Mucosa of stomach (tissue), 1 donor: ENCODE measurements around the gene PANK4.
A peak's percentile ranks its signal among the peaks of the same experiment; 100 is the strongest.
"Not testable (repeated sequence)": the region's sequence is repeated elsewhere in the genome, so short reads cannot be mapped to it uniquely, and the experiment has no call there.

Experiments
- H3K27me3 ChIP-seq: one replicate; pipeline ENCODE4 v1.7.0; 2013; ENCODE audit warnings: mild to moderate bottlenecking, low read length; ENCODE audit not compliant: control insufficient read depth, insufficient read depth
- H3K36me3 ChIP-seq: one replicate; pipeline ENCODE4 v1.7.0; 2013; ENCODE audit warnings: low read length; ENCODE audit not compliant: control insufficient read depth, insufficient read depth
- H3K4me1 ChIP-seq: one replicate; pipeline ENCODE4 v1.7.0; 2013; ENCODE audit warnings: mild to moderate bottlenecking, low read length; ENCODE audit not compliant: control insufficient read depth, insufficient read depth
- H3K4me3 ChIP-seq: one replicate; pipeline ENCODE4 v1.7.0; 2013; ENCODE audit warnings: low read length
- H3K9ac ChIP-seq: one replicate; pipeline ENCODE4 v1.7.0; 2013; ENCODE audit warnings: mild to moderate bottlenecking, low read length, moderate library complexity
- H3K9me3 ChIP-seq: one replicate; pipeline ENCODE4 v1.7.0; 2013; ENCODE audit warnings: mild to moderate bottlenecking, low read length, moderate library complexity; ENCODE audit not compliant: control insufficient read depth
- donor health status: Pancreatic carcinoma.

The PANK4 gene

DNA sequence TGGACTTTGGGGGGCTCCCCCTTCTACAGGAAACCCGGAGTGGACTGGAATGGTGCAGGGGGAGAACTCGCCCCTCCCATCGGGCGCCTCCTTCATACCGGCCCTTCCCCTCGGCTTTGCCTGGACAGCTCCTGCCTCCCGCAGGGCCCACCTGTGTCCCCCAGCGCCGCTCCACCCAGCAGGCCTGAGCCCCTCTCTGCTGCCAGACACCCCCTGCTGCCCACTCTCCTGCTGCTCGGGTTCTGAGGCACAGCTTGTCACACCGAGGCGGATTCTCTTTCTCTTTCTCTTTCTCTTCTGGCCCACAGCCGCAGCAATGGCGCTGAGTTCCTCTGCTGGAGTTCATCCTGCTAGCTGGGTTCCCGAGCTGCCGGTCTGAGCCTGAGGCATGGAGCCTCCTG is 29.9 kb upstream of the PANK4 start, which contains the start of gene TNFRSF14:
Gene TNFRSF14 (plus strand): TSS at position 95 of the 401 bp plus-strand sequence. CDS start 294 bp downstream, at position 389.
- peak within 1 kb of the TSS; percentile 99 for H3K4me3 ChIP-seq
- peak within 1 kb of the TSS; percentile 99 for H3K9ac ChIP-seq
- H3K9me3 ChIP-seq = no peaks in the 10 kb centered on the region
- peaks cover 33% of the 10 kb centered on the region for H3K4me1 ChIP-seq
- no peaks in the 10 kb centered on the region for H3K27me3 ChIP-seq
- peaks cover 4% of the 10 kb centered on the region for H3K36me3 ChIP-seq

DNA sequence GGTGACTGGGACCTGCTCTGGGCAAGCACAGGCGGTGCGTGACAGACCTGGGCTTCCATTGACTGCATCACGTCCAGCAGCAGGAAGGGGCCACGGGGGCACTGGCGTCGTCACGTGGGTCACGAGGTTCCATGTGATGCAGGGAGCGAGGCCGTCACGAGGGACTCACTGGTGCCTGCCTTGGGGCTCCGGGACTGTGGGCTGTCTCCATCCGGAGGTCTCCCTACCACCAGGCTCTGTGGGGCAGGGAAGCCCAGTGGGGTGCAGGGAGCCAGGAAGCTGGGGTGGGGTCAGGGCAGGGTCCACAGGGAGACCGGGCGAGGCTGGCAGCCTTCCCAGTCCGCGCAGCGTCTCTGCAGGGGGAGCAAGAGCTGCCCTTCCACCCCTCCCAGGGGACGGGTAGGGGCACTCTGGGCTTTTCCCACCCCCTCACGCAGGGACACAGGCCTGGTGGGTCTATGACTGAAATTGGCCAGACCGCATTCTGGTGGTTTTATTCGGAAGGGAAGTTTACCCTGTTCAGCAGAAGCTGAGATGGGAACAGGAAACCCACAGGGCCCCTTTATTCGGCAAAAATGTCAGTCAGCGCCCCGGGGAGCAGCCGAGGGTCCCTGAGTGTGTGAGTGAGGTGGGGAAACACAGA is 29.4 kb upstream of the PANK4 start:
- H3K4me3 ChIP-seq = peak overlapping the region; percentile 99
- H3K9me3 ChIP-seq = no peaks in the 10 kb centered on the region
- no peaks in the 10 kb centered on the region for H3K27me3 ChIP-seq
- H3K9ac ChIP-seq = peak overlapping the region; percentile 99
- H3K4me1 ChIP-seq = peaks cover 33% of the 10 kb centered on the region
- peaks cover 4% of the 10 kb centered on the region for H3K36me3 ChIP-seq

DNA sequence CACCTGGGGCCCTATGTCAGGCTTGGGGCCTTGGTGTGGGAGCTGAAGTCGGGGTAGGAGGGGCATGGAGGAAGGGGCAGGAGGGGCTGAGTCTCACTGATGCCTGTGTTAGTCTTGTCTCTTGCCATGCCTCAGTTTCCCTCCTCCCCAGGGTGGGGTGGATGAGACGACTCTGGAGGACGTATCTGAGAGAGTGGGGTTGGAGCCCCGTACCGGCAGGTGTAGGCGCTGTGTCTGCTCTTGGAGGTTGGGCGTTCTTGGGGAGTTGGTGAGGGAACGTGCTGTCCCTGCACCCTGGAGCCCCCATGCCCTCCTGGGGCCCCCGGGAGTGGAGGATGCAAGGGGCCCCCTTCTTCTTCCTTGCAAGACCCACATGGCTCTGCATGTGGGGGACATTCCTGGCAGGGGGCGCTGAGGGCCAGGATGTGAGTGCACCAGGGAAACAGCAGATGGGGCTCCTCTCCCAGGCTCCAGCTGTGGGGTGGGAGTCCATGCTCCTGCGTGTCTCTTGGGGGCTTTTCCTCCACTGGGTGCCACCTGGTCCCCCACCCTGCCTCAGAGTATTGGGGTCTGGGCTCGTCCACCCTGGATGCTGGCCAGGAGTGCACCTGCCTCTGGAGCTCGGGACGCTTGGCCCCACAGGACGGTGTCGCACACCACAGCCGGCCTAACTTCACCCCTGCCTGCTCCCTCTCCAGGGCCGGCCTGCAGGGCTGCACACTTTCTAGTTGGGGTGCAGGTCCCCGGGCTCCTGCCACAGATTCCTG is 28.4 kb upstream of the PANK4 start:
- peak overlapping the region; percentile 99 for H3K4me3 ChIP-seq

DNA sequence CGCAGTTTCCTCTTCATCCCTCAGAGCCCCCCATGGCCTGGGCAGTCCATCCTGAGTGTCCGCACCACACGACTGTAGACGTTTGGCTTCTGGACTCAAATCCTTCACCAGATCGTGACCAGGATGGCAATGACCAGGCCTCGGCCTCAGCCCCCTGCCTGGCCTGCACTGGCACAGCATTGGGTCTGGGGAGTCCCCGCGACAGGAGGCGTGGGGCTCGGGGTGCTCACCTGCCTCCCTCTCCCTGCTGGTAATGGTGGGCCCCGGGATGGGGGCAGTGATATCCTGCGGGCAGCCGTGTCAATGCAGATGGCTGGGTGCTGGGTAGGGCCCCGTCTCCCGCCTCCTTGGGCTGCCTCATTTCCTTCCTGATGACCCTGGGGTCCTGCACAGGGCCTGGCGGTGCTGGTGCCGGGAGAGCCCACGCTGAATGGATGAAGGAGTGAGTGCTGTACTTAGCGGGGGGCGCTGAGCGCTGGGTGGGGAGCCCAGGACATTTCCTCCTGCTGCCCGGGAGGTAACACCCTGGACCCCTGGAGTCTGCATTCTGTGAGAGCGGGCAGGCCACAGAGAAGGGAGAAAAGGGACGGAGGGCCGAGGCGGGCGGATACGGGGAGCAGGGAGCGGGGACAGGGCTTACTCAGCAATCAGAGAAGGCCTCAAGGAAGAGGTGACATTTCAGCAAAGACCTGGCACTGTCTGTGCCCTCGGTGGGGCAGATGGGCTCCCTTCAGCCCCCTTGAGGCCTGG is 27.6 kb upstream of the PANK4 start:
- peaks cover 42% of the 10 kb centered on the region for H3K4me1 ChIP-seq

More for the DNA sequence above, 28.4 kb upstream of the PANK4 start:
- Histone ChIP-seq H3K9ac (peak overlapping the region; percentile 99), H3K9me3 (no peaks in the 10 kb centered on the region), H3K4me1 (peaks cover 35% of the 10 kb centered on the region), H3K27me3 (no peaks in the 10 kb centered on the region), H3K36me3 (peaks cover 4% of the 10 kb centered on the region)

DNA sequence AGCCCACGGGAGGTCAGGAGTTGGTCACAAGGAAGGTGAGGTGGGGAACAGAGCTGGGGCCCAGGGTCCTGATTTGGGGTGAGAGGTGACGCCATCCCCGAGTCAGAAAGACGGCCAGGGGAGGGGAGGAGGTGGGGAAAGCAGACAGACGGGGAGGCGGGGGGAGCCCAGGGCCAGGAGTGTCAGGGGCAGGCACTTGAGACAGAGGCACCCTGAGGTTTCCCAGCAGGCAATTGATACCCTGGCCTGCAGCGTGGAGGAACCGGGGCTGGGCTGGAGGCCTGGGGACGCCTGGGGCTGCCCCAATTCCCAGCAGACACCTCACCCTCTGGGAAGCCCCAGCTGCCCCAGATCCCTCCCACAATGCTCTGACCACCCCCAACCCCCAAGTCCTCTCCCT is 26.7 kb upstream of the PANK4 start:
- H3K9ac ChIP-seq, H3K4me3 ChIP-seq, H3K36me3 ChIP-seq, H3K9me3 ChIP-seq, H3K27me3 ChIP-seq: not testable (repeated sequence)
- peaks cover 42% of the 10 kb centered on the region for H3K4me1 ChIP-seq

More for the DNA sequence above, 27.6 kb upstream of the PANK4 start:
- H3K9ac ChIP-seq = no peak overlapping the region
- peaks cover 4% of the 10 kb centered on the region for H3K36me3 ChIP-seq
- no peak overlapping the region for H3K4me3 ChIP-seq
- no peaks in the 10 kb centered on the region for H3K9me3 ChIP-seq
- no peaks in the 10 kb centered on the region for H3K27me3 ChIP-seq

DNA sequence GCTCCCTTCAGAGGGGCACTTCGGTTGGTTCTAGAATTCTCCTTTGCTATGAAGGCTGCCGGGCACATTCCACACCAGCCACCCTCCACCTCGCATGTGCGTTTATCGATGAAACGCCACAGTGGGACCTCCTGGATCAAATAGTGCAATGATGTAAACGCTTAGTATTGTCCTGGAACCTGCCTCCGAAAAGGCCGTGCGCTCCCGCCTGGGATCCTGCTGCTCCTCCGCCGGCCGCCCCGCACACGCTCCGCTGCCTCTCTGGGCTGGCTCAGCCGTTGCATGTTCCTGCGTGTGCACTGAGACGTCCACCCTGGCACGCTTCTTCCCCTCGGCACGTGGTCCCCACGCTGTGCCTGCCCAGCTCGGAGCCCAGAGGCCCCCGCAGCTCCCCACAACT is 25.8 kb upstream of the PANK4 start:
- Histone ChIP-seq H3K27me3 (no peaks in the 10 kb centered on the region), H3K36me3 (no peaks in the 10 kb centered on the region), H3K4me3 (no peak overlapping the region), H3K9ac (no peak overlapping the region), H3K9me3 (no peaks in the 10 kb centered on the region), H3K4me1 (peaks cover 42% of the 10 kb centered on the region)

DNA sequence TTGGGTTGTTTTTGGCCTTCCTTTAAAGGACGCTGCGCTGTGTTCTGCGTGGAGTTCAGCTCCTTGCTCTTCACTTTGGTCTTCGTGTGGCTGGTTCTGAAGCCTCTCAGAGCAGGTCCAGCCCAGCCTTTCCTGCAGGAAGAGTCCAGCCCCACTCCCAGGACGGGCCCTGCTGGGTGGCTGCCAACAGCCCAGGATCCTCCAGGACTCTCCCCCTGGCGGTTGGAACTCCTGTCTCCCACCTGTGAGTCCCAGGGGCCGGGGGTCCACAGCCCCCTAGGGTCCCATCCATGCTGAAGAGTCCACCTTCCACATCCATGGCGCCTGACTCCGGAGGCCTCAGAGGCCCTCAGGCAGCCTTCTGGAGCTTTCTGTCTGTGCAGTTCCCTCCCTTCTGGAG is 25.1 kb upstream of the PANK4 start:
- H3K9ac ChIP-seq, H3K9me3 ChIP-seq, H3K27me3 ChIP-seq, H3K36me3 ChIP-seq, H3K4me3 ChIP-seq: not testable (repeated sequence)
- peaks cover 48% of the 10 kb centered on the region for H3K4me1 ChIP-seq

DNA sequence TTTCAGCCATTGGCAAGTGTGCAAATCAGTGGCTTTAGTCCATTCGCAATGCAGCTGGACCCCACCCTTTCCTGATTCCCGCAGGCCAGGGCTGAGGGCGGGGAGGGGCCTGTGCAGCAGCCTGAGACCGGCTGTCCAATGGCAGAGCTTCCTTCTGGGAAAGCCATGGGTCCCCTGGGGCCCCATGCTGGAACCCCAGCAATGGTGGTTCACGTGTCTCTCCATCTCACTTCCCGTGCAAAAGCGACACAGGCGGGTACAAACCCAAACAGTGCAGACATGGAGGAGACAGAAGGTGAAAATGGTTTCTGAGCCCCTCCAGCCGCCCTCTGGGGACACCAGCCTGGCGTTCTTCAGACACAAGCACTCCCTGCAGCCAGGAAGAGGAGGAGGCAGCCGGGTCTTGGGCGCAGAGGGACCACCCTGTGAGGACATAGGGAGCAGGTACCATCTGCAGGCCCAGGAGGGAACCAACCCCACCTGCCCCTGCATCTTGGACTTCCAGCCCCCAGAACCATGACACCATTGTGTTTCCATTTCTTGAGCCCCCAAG is 24.0 kb upstream of the PANK4 start:
- H3K9ac ChIP-seq, H3K9me3 ChIP-seq, H3K4me3 ChIP-seq, H3K27me3 ChIP-seq, H3K36me3 ChIP-seq: not testable (repeated sequence)
- peaks cover 50% of the 10 kb centered on the region for H3K4me1 ChIP-seq

DNA sequence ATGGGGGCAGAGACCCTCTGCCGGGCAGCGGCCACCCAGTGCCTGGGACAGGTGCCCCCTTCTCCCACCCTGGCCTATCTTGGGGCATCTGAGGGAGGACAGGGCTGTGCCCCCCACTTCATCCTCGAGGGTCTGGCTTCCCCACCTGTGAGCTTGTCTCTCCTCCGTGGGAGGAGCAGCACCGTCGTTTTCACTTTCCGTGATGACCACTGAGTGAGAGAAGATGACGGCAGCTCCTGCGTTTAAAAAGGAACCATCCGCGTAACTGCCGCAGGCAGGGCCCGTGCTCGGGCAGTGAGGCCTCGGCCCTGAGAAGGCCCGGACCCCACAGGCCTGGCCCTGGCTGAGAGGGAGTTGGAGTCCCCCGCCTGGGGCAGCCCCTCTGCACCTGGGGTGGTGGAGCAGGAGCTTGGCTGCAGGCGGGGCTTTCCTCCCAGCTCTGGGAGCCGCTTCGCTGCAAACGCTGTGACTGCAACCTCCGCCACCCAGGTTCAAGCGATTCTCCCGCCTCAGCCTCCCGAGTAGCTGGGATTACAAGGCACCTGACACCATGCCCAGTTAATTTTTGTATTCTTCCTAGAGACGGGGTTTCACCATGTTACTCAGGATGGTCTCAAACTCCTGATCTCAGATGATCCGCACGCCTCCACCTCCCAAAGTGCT is 23.1 kb upstream of the PANK4 start:
- H3K9me3 ChIP-seq, H3K27me3 ChIP-seq, H3K36me3 ChIP-seq: not testable (repeated sequence)
- Histone ChIP-seq H3K4me3 (peak overlapping the region; percentile 3), H3K9ac (peak overlapping the region; percentile 85), H3K4me1 (peaks cover 50% of the 10 kb centered on the region)

DNA sequence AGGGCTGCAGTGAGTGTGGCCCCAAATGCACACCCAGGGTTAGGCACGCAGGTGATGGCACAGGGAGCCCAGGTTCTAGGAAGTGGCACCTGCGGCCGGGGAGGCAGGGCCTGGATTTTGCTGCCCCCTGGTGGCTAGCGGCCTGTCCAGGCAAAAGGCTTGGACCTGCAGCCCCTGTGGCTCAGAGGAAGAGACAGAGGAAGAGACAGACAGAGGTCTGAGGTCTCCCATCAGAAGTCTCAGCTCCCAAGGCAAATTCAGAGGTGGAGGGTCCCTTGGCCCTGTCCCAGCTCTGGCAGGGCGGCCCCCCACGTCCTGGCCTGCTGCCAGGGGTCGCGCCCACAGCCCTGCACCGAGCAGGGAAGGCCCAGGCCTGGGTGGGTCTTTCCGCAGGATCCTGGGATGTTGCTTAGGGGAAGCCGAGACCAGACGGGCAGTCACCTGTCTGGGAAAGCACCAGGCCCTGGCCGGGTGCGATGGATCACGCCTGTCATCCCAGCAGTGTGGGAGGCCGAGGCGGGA is 21.7 kb upstream of the PANK4 start:
- H3K4me1 ChIP-seq = peaks cover 63% of the 10 kb centered on the region
- peak overlapping the region; percentile 85 for H3K9ac ChIP-seq
- no peaks in the 10 kb centered on the region for H3K36me3 ChIP-seq
- no peaks in the 10 kb centered on the region for H3K27me3 ChIP-seq
- H3K9me3 ChIP-seq = no peaks in the 10 kb centered on the region
- H3K4me3 ChIP-seq = no peak overlapping the region

DNA sequence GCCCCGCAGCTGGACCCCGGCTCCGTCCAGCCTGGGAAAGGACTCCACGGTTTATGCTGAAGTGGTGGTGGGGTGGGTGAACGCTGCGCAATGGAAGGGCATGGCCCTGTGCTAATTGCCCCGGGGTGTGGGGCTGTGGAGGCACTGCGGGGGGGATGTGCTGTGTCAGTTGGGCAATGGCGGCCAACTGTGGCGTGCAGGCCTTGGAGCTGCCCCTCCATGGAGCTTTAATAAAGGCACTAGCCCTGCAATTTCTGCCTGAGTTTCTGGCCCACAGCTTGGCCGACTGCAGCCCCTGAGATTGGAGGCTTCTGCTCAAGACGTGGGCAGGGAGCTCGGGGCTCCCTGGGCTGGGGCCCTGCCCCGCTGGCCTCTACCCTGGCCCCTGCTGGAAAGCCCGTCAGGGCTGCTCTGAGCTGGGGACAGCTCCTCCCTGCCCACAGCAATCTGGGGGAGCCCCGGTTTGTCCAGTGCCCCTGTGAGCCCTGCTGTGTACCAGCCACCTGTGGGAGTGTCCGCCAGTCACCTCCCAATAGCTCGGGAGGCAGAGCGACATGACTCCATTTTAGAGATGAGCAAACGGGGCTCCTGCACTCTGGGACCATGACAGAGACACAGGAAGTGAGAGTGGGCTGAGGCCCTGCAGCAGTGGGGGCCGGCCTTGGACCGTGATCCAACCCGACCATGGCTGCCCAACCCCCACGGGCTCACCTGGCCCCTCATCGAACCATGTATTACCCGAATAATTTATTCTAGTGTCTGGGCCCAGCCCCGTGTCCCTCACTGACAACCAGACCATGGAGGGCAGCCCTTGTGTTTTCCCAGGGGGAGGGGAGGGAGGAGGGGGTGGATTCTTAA is 21.0 kb upstream of the PANK4 start:
- H3K27me3 ChIP-seq = no peaks in the 10 kb centered on the region
- peaks cover 63% of the 10 kb centered on the region for H3K4me1 ChIP-seq

More for the DNA sequence above, 21.0 kb upstream of the PANK4 start:
- Histone ChIP-seq H3K36me3 (no peaks in the 10 kb centered on the region), H3K9me3 (no peaks in the 10 kb centered on the region), H3K9ac (peak overlapping the region; percentile 49), H3K4me3 (peak overlapping the region; percentile 32)
